ENCODE results near the gene MED8.

The MED8 gene

DNA sequence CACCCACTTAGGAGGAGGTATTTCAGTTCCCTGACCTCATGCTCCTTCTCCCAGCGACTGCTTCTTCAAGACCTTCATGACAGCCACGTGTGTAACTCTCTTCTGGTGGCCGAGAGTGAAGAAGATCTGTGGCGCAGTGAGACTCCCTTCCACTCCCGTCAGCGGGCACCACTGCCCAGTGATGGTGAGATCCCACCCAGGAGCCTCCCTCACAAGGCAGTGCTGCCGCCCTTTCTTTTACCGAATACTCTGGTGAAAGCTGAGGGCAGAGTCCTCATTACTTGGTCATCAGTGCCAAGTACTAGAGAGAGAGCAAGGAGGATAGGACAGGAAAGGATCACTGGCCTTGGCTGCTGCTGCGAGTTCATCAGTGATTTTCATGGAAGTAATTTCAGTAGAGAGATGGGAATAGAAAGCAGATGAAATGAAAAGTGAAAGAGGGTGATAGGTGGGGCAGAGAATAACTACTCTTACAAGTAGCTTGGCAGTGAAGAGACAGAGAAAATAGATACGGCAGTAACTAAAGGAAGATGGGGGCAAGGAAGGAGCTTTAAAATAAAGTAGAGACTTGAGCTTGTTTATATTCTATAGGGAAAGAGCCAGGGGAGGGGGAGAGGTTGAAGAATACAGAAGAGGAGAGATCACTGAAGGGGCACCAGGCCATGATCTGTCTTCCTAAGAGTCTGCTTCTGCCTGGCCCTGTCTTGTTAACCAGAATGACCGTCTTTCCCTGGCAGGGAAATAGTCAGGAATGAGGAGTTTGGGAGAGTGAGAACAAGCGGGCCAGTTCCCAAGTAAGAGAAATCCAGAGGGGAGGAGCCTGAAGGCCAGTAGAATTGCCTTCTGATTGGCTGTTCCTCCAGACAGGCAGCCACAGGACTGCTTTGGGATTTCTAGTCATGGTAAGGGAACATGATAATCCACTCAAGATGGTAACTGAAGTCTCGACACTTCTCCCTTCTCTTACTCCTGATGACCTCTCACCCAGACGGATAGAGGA lies 45.8 kb upstream of the MED8 start:
- TF ChIP-seq EZH2 (optimal IDR thresholded peaks at IDR 0.05; ENCODE audit: low read depth, low read length) (no peak), EZH2phosphoT487 (IDR thresholded peaks at IDR 0.05; ENCODE audit: low read length) (no peak)
- TF ChIP-seq, protein P1, sequence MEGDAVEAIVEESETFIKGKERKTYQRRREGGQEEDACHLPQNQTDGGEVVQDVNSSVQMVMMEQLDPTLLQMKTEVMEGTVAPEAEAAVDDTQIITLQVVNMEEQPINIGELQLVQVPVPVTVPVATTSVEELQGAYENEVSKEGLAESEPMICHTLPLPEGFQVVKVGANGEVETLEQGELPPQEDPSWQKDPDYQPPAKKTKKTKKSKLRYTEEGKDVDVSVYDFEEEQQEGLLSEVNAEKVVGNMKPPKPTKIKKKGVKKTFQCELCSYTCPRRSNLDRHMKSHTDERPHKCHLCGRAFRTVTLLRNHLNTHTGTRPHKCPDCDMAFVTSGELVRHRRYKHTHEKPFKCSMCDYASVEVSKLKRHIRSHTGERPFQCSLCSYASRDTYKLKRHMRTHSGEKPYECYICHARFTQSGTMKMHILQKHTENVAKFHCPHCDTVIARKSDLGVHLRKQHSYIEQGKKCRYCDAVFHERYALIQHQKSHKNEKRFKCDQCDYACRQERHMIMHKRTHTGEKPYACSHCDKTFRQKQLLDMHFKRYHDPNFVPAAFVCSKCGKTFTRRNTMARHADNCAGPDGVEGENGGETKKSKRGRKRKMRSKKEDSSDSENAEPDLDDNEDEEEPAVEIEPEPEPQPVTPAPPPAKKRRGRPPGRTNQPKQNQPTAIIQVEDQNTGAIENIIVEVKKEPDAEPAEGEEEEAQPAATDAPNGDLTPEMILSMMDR (IDR thresholded peaks at IDR 0.05; ENCODE audit: low read length) = no peak
- Histone ChIP-seq H3K4me3 (ENCODE audit: low read length) (no peak overlapping the region), H3K27me3 (replicated peaks; ENCODE audit: insufficient read depth, low read length) (no peaks in the 10 kb centered on the region), H4K20me1 (ENCODE audit: insufficient read depth, low read length) (no peaks in the 10 kb centered on the region), H3K79me2 (ENCODE audit: low read length) (no peaks in the 10 kb centered on the region), H3K9me3 (replicated peaks; ENCODE audit: insufficient read depth, low read length) (no peaks in the 10 kb centered on the region), H3K4me2 (ENCODE audit: low read depth, low read length) (no peak overlapping the region), H3F3A (ENCODE audit: insufficient read depth, low read length) (no peaks in the 10 kb centered on the region), H2AFZ (ENCODE audit: low read length) (no peak overlapping the region), H3K9me2 (replicated peaks; ENCODE audit: insufficient read depth, low read length) (no peaks in the 10 kb centered on the region), H3K36me3 (replicated peaks; ENCODE audit: insufficient read depth, low read length) (no peaks in the 10 kb centered on the region; the same call in 1 of the 2 replicates), H3K27ac (ENCODE audit: low read length) (no peak overlapping the region), H3K4me1 (ENCODE audit: low read length) (no peaks in the 10 kb centered on the region), H3K9ac (ENCODE audit: low read length) (no peak overlapping the region)
- DNase-seq = no peak

DNA sequence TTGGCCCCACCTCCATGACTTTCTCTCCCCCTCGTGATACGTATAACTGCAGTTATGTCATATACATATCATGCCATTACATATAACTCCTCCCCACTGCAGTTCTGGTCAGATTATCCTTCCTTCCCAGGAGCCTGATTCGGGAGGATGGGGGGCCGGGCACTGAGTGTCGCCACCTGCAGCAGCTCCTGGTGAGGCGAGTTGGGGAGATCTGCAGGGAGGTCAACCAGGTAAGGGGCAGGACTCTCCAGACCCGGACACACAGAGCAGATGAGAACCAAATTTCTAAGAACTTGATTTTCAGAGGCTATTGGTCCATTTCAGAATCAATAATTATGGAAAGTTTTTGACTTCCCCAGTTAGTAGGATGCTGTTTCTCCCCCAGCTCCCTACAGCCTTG lies 44.7 kb upstream of the MED8 start:
- H4K20me1 ChIP-seq (ENCODE audit: insufficient read depth, low read length) = no peaks in the 10 kb centered on the region
- H3K9me3 ChIP-seq (replicated peaks; ENCODE audit: insufficient read depth, low read length) = no peaks in the 10 kb centered on the region
- no peak overlapping the region for H3K4me2 ChIP-seq (ENCODE audit: low read depth, low read length)
- no peaks in the 10 kb centered on the region for H3K27me3 ChIP-seq (replicated peaks; ENCODE audit: insufficient read depth, low read length)
- no peaks in the 10 kb centered on the region for H3F3A ChIP-seq (ENCODE audit: insufficient read depth, low read length)
- no peak overlapping the region for H2AFZ ChIP-seq (ENCODE audit: low read length)
- H3K27ac ChIP-seq (ENCODE audit: low read length) = no peak overlapping the region
- no peak for TF ChIP-seq EZH2 (optimal IDR thresholded peaks at IDR 0.05; ENCODE audit: low read depth, low read length)
- no peak for TF ChIP-seq EZH2phosphoT487 (IDR thresholded peaks at IDR 0.05; ENCODE audit: low read length)
- no peaks in the 10 kb centered on the region for H3K4me1 ChIP-seq (ENCODE audit: low read length)
- H3K36me3 ChIP-seq (replicated peaks; ENCODE audit: insufficient read depth, low read length) = no peaks in the 10 kb centered on the region; the same call in none of the 2 replicates
- H3K79me2 ChIP-seq (ENCODE audit: low read length) = no peaks in the 10 kb centered on the region
- H3K9ac ChIP-seq (ENCODE audit: low read length) = no peak overlapping the region
- no peaks in the 10 kb centered on the region for H3K9me2 ChIP-seq (replicated peaks; ENCODE audit: insufficient read depth, low read length)
- no peak for DNase-seq
- H3K4me3 ChIP-seq (ENCODE audit: low read length) = no peak overlapping the region

DNA sequence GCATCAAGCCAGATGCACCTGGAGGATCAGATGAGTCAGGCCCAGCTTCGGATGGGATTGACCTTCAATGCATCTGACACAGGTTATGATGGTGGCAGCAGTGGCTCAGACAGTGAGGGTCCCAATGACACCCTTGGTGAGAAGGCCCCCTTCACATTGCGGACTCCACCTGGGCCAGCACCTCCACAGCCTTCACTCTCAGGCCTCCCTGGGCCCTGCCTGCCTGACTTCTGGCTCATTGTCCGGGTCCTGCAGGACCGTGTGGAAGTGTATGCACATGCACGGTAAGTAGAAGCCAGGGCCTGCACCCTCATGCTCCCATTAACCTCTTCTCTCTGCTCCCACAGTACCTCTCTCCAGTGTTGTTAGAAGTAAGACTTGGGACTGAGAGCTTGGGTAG lies 43.3 kb upstream of the MED8 start:
- Histone ChIP-seq H3K4me1 (ENCODE audit: low read length) (no peaks in the 10 kb centered on the region), H4K20me1 (ENCODE audit: insufficient read depth, low read length) (no peaks in the 10 kb centered on the region), H3K9ac (ENCODE audit: low read length) (no peak overlapping the region), H3K27ac (ENCODE audit: low read length) (no peak overlapping the region), H2AFZ (ENCODE audit: low read length) (no peak overlapping the region), H3K4me2 (ENCODE audit: low read depth, low read length) (no peak overlapping the region), H3K79me2 (ENCODE audit: low read length) (no peaks in the 10 kb centered on the region), H3K9me2 (replicated peaks; ENCODE audit: insufficient read depth, low read length) (no peaks in the 10 kb centered on the region), H3F3A (ENCODE audit: insufficient read depth, low read length) (no peaks in the 10 kb centered on the region), H3K27me3 (replicated peaks; ENCODE audit: insufficient read depth, low read length) (no peaks in the 10 kb centered on the region), H3K36me3 (replicated peaks; ENCODE audit: insufficient read depth, low read length) (no peaks in the 10 kb centered on the region; the same call in 1 of the 2 replicates), H3K4me3 (ENCODE audit: low read length) (no peak overlapping the region), H3K9me3 (replicated peaks; ENCODE audit: insufficient read depth, low read length) (no peaks in the 10 kb centered on the region)
- TF ChIP-seq, protein P1 (IDR thresholded peaks at IDR 0.05; ENCODE audit: low read length) = no peak
- no peak for TF ChIP-seq EZH2phosphoT487 (IDR thresholded peaks at IDR 0.05; ENCODE audit: low read length)
- no peak for TF ChIP-seq EZH2 (optimal IDR thresholded peaks at IDR 0.05; ENCODE audit: low read depth, low read length)
- no peak for DNase-seq
